ENCODE results near the gene MDFI. TPM values are rescaled to one million over a fixed set of nuclear protein-coding genes. Genes with fewer than 3 reads are reported as not detected.

Gene MDFI
- total RNA-seq, 4 donors from 2014 or later: 30.4 to 70.9 (median 39.8) TPM

DNA sequence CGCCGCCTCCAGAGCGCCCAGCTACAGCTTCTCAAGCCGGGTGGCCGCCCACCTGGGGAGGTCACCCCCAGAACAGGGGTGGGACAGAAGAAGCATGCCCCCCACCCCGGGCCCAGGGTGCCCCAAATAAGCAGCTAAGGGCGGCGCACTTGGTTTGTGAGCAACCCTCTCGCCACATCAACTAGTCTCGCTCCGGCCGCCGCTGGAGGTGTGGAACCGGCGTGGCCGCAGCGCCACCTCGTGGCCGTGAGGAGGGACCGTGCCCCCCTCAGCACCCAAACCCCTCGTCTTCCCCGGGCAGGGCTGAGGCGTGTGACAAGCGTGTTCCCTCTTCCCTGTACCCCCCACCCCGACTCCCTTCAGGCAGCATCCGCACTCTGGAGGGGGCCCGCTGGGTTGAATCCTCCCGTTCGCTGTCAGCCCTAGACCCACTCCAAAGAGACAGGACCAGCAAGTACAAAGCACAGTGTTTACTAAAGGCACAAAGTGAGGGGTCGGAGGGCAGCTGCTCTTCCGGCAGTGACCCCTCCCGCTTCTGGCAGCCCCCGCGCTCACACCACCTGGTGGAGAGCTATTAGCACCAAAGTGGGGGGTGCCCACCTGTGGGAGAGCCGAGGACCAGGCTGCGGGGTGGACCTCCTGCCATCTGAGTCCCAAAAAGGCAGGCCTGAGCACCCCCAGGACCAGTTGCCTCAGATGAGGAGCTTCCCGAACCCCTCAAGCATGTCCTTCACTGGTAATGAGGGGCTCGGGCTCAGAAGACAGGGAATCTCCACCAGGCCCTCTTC is 45.4 kb downstream of the MDFI start:
- intact Hi-C loops (cut with DNase I; ENCODE audit: low total_unique reads): no loop called here
- 19 to 32% methylated on average over 15 to 24 of the region's 38 CpGs for WGBS, 2 donors
- peak; percentile 65 to 97 for DNase-seq (ENCODE audit: low spot score in 2 of 2)

DNA sequence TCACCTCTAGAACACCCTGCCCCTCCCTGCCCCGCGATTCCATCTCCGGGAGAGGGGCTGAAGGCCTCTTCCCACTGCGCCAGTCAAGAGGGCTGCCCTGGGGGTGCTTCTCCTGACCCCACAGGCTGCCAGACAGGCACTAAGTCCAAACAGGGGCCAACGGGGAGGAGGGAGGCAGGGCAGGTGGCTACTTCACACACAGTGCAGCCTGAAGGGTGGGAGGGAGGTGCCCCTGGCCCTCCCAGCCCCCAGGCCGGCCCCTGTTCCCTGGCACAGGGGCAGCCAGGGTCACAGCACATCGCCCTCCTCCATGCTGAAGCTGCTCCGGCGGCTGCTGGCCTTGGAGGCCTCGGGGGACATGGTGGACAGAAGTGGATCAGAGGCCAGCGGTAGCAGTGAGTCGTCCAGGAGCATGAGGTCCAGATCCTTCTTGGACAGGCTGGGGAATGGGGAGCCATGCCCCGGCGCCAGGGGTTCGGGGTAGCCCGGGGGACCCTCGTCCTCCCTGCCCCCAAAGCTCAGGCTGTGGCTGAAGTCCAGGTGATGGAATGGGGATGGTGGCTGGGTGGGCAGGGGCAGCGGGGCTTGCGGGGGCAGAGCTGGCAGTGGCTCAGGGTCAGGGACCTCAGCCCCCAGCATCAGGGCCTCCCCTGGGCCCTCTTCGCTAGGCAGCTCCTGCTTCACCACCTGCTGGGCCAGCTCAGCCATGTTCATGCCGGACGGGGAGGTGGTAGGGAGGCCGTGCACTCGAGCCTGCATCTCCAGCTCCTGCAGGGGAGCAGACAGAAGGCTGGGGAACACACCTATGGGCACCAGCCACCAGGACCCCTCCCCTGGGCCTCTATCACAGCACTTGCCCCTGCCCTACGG is 46.3 kb downstream of the MDFI start:
- DNase-seq (ENCODE audit: low spot score in 2 of 2): no peak
- 87 to 88% methylated on average over 16 to 24 of the region's 25 CpGs for WGBS, 2 donors
- TF ChIP-seq POLR2A (IDR thresholded peaks at IDR 0.05): no peak
- TF ChIP-seq, protein P1, sequence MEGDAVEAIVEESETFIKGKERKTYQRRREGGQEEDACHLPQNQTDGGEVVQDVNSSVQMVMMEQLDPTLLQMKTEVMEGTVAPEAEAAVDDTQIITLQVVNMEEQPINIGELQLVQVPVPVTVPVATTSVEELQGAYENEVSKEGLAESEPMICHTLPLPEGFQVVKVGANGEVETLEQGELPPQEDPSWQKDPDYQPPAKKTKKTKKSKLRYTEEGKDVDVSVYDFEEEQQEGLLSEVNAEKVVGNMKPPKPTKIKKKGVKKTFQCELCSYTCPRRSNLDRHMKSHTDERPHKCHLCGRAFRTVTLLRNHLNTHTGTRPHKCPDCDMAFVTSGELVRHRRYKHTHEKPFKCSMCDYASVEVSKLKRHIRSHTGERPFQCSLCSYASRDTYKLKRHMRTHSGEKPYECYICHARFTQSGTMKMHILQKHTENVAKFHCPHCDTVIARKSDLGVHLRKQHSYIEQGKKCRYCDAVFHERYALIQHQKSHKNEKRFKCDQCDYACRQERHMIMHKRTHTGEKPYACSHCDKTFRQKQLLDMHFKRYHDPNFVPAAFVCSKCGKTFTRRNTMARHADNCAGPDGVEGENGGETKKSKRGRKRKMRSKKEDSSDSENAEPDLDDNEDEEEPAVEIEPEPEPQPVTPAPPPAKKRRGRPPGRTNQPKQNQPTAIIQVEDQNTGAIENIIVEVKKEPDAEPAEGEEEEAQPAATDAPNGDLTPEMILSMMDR (IDR thresholded peaks at IDR 0.05): no peak
- intact Hi-C loops (cut with DNase I; ENCODE audit: low total_unique reads): no loop called here
- H3K4me3 ChIP-seq (ENCODE audit: low read depth, poor library complexity, severe bottlenecking): no peak overlapping the region

More for the DNA sequence above, 45.4 kb downstream of the MDFI start:
- H3K4me3 ChIP-seq (ENCODE audit: low read depth, poor library complexity, severe bottlenecking): no peak overlapping the region
- TF ChIP-seq, protein P1 (IDR thresholded peaks at IDR 0.05): peak in 1 of 3 donors; percentile 78
- no peak for TF ChIP-seq POLR2A (IDR thresholded peaks at IDR 0.05)

DNA sequence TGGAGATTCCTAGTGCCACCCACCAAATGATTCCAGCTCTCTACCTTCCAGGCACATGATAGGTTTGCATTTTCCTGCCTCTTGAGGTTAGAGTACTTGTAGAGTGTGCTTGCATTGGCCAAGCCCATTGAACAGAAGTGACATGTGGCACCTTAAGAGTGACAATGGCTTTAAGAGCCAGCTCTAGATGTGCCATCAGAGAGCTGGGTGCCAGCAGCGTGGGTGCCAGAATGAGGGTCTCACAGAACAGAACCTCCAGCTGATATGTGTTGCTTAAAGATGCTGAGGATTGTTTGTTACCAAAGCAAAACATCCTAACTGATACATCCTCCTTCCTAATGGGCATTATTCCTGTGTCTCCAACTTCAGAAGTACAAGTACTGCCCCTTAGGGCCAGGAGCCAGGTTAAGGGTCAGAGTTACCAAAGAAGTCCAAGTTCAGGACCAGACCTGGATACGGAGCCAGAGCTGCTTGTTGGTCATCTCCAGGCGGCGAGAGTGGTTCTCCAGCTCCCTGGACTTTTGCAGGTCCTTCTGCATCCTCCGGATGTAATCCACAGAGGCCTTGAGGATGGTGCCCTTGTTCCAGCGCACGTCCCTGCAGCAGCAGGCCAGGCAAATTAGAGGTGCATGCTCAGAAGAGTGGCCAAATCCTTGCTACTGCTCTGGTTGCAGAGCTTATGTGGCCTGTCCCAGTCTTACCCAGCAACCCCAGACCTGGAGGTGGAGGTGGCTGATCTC is 47.5 kb downstream of the MDFI start:
- no peak for DNase-seq (ENCODE audit: low spot score in 2 of 2)
- no peak overlapping the region for H3K4me3 ChIP-seq (ENCODE audit: low read depth, poor library complexity, severe bottlenecking)
- intact Hi-C loops (cut with DNase I; ENCODE audit: low total_unique reads): loop anchor here (2.0 kb wide), 1 partner anchor 83 kb away; no protein-coding TSS in a partner anchor
- WGBS, 2 donors: 88 to 94% methylated on average over 4 to 7 of the region's 7 CpGs
- TF ChIP-seq POLR2A (IDR thresholded peaks at IDR 0.05): no peak
- TF ChIP-seq, protein P1 (IDR thresholded peaks at IDR 0.05): no peak

DNA sequence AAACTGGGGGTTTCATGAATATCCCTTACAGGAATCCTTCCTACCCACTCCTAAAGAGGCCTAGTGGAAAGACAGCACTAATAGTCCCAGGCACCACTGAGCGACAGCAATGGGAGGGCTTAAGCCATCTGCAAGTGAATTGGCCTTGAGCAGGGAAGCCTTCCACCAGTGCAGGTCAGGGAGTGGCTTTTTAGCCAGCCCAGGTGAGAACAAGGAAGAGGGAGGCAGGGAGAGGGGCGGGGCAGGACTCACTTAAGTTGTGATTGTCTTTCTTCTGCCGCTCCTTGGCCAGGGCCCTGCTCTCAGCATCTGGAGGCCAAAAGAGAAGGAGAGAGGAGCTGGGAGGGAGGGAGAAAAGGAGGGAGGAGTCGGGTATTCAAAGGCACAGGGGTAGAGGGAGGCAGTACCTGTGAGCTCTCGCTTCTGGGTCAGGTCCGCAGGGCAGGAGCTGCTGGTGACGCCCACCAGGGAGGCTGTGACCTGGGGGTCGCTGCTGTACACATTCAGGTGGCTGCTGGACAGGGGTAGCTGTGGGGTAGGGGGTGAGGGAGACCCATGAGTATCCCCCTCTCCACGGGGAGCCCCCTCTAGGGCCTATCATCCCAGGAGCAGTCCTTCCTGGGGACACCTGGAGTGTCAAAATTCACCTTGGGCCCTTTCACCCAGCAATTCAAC is 49.4 kb downstream of the MDFI start:
- 65 to 68% methylated on average over 8 to 9 of the region's 9 CpGs for WGBS, 2 donors
- intact Hi-C loops (cut with DNase I; ENCODE audit: low total_unique reads): loop anchor here (2.0 kb wide), 1 partner anchor 85 kb away; no protein-coding TSS in a partner anchor
- H3K4me3 ChIP-seq (ENCODE audit: low read depth, poor library complexity, severe bottlenecking): no peak overlapping the region
- no peak for DNase-seq (ENCODE audit: low spot score in 2 of 2)
- no peak for TF ChIP-seq POLR2A (IDR thresholded peaks at IDR 0.05)
- TF ChIP-seq, protein P1 (IDR thresholded peaks at IDR 0.05): no peak
